GM20000 (cell line): ENCODE data around the gene UGT1A10.

ENCODE experiments used
- DNase-seq: peaks from one replicate; pipeline ENCODE4 v3.0.0; 2012; ENCODE audit warnings: low spot score
- TF ChIP-seq, protein P1 (sequence below): IDR thresholded peaks from 2 replicates; pipeline ENCODE4 v1.5.1; 2012; ENCODE audit warnings: mild to moderate bottlenecking, control low read depth; ENCODE audit errors: extremely low read depth, missing control alignments

UGT1A10 gene

DNA sequence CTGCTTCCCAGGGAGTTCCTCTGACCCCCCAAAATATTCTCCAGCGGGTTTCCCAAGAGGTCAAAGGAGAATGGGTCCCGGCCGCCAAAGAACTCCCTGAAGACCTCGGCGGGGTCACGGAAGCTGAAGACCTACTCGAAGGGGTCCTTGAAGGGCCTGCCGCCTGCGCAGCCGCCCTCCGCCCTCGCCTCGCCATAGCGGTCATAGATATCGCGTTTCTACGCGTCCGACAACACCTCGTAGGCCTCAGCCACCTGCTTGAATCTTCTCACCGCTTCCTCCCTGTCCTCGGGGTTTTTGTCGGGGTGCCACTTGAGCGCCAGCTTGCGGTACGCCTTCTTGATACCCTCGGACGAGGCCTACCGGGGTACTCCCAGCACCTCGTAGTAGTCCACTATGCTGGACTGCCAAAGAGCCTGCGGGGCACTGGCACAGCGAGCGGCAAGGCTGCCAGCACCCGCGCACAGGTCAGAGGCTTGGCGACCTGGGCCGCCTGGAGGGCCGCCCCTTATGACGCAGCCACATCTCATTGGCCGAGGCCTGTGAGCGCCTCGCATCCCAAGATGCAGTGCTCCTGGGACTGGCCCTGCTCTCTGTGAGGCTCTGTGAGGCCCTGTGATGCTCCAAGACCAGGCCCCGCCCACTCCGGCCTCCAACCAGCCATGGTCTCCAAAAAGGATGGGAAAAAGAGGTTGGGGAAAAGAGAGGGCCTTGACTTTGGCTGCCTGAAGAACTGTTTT, 118.8 kb downstream of the UGT1A10 start:
- TF ChIP-seq, protein P1, sequence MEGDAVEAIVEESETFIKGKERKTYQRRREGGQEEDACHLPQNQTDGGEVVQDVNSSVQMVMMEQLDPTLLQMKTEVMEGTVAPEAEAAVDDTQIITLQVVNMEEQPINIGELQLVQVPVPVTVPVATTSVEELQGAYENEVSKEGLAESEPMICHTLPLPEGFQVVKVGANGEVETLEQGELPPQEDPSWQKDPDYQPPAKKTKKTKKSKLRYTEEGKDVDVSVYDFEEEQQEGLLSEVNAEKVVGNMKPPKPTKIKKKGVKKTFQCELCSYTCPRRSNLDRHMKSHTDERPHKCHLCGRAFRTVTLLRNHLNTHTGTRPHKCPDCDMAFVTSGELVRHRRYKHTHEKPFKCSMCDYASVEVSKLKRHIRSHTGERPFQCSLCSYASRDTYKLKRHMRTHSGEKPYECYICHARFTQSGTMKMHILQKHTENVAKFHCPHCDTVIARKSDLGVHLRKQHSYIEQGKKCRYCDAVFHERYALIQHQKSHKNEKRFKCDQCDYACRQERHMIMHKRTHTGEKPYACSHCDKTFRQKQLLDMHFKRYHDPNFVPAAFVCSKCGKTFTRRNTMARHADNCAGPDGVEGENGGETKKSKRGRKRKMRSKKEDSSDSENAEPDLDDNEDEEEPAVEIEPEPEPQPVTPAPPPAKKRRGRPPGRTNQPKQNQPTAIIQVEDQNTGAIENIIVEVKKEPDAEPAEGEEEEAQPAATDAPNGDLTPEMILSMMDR: no peak
- DNase-seq: no peak

- TF ChIP-seq, protein P1: no peak
- no peak for DNase-seq
These were observed 120.3 kb downstream of the UGT1A10 start for GRCh38 chr2:233756429-233757081.

- TF ChIP-seq, protein P1: no peak
- DNase-seq: no peak
These were observed 121.9 kb downstream of the UGT1A10 start for GRCh38 chr2:233758141-233758540.

- TF ChIP-seq, protein P1: no peak
- DNase-seq: no peak
These were observed 122.6 kb downstream of the UGT1A10 start for GRCh38 chr2:233758849-233759248.

GRCh38 chr2:233760043-233760442, 123.8 kb downstream of the UGT1A10 start, which contains the start of gene UGT1A1:
UGT1A1 (plus strand) TSS chr2:233760270; CDS start chr2:233760288, 18 bp downstream.
- TF ChIP-seq, protein P1: no peak
- DNase-seq: no peak

DNA sequence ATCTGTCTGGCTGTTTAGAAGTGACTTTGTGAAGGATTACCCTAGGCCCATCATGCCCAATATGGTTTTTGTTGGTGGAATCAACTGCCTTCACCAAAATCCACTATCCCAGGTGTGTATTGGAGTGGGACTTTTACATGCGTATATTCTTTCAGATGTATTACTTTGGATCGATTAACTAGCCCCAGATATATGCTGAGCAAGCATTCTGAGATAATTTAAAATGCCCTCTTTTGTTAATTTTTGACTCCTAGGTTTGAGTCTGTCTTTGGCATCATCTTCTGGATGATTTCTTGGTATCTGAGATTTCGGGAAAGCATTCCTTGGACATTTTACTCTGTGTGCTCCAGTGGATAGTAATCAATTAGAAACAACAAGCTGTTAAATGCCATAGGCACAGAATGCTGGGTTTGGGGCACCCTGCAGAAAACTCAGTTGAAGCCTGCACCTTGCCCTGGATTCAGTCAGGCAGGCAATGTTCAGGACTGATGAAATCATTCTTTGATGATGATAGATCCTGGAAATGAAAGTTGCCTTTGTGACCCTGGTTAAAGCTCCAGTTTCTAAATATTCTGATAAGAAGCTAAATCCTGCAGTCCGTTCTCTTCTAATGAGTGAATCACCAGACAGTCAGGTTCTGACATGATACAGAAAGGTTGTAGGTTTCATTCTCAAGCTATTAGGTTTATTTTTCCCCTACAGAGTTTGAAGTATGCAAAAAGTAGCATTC, 125.0 kb downstream of the UGT1A10 start:
- DNase-seq: no peak
- TF ChIP-seq, protein P1: no peak

GRCh38 chr2:233764264-233764663, 128.0 kb downstream of the UGT1A10 start:
- TF ChIP-seq, protein P1: no peak
- no peak for DNase-seq
